NCI-H2081 (cell line): ENCODE results near the gene ARIH1.

Experiments used
- DNase-seq, 2 experiments: peaks; one replicate each; lab custom pipeline; 2025; lab: John Stamatoyannopoulos, UW

Gene ARIH1

DNA sequence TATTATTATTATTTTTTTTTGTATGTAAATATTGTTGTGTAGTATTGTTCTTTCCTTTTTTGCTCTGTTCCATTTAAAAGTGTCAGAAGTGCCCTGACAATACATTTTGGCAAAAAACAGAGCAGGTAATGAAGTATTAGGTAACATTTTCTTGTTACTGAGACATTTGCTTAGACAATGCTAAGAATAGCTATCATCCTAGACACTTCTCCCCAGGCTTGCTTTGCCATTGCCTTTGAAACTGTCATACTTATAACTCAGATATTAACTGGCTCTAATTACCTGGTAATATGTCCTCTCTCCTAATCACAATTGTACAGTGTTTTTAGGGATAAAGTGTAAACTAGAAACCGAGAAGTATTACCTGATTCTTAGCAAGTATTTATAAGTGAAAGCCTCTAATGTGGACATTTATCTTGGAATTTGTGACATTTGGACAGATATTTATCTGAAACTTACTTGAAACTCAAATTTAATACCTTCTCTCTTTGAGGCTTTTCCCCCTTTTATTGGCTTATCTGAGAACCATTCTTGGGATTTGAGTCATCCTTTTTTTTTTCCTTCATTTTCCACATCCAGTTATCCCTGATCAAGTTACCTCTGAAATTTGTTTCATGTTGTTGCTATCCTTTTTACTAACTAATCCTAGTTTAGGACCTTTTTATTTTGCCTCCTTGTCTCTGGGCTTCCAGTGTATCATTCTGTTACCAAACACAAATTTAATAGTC, 13.1 kb downstream of the ARIH1 start:
- DNase-seq = no peak

DNA sequence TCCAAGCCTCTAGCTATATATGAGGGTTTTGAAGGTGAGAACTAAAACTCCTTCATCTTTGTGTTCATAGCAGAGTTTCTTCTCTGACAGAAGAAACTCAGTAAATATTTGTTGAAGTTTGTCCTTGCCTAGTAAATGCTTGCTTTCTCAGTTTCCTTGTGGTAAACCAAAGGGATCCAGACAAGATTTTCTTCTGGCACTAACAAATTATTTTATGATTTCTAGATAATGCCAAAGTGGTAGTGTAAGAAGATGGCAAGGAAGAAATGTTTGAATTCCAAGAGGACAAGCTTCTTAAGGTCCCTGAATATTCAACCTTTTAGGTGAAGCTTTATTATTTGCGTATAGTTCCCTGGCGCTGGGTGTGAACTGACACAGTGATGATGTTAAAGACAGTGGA, 14.4 kb downstream of the ARIH1 start:
- no peak for DNase-seq

DNA sequence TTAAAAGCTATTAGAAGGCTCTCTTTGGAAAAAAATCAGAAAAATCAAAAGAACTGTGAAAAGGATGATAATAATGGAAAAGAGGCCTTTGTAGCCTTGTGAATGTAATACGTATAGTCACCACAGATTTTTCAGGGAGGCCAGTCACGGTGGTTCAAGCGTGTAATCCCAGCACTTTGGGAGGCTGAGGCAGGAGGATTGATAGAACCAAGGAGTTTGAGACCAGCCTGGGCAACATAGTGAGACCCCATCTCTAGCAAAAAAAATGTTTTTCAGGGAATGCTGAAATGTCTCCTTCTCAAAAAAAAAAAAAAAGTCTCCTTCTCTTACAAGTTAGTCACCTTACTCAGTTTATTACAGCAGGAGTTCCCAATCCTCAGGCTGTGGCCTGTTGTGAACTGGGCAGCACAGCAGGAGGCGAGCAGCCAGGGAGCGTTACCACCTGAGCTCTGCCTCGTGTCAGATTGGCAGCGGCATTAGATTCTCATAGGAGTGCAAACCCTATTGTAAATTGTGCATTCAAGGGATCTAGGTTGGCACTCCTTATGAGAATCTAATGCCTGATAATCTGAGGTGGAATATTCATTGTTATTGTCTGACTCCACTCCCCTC, 15.9 kb downstream of the ARIH1 start:
- DNase-seq = no peak

DNA sequence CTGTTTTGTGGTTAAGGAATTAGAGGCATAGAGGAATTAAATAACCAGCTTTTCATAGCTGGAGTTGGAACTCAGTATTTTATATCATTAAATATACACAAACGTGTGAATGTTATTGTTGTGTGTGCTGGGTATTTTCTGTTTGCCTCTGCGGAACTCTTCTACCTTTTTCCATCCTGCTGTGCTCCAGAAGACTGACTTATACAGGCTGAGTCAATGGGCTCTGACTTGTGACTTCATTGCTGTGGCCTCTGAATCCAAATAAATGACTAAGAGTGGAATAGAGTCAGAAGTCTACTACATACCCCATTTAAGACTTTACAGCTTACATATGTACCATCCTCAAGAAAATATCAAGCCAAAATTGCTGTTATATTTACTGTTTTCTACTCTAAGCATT, 17.6 kb downstream of the ARIH1 start:
- DNase-seq = no peak

DNA sequence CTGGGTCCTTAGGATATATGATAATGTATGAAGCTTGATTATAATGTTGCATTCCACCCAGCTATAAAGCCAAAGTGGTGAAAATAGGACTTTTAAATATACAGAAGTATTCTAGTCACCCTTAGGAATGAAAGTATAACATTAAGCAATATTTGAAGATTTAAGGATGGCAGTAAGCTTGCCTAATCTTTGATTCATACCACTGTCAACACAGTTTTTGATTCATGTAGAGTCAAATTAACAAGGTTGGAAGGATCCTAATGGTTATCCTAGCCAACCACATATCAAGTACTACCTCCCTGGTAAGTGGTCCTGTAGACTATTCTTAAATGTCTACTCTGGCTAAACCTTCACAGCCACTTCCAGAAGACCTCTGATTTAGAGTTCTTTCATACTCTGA, 18.6 kb downstream of the ARIH1 start:
- DNase-seq = no peak

DNA sequence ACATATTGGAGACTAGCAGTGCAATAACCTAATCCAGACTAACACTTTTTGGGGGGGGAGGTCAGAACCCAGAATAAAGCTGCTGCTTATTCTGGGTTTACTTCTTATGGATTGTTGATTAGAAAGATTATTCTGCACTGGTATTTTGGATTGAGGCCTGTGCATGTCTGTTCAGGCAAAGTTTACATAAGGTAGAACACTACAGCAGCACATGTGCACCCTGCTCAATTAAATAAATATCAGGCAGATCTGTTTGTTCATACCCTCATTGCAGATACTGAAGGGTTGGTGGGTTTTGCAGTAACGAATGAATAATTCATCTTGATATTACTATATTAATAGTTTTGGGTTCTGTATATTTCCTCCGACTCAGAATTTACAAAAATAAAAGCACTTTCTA, 19.1 kb downstream of the ARIH1 start:
- DNase-seq = no peak

DNA sequence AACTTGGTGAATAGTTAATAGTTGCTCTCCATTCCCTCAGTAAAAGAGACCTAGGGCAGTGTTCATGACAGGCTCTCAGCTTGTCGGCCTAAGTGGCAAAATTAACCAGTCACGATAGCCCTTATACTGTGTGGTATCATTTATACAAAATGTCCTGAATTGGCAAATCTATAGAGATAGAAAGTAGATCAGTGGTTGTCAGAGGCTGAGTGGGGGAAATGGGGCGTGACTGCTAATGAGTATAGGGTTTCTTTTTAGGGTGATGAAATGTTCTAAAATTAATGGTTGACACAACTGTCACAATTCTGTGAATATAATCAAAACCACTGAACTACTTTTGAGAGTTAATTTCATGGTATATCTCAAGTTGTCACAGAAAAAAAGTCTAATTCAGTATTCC, 20.9 kb downstream of the ARIH1 start:
- DNase-seq = no peak

DNA sequence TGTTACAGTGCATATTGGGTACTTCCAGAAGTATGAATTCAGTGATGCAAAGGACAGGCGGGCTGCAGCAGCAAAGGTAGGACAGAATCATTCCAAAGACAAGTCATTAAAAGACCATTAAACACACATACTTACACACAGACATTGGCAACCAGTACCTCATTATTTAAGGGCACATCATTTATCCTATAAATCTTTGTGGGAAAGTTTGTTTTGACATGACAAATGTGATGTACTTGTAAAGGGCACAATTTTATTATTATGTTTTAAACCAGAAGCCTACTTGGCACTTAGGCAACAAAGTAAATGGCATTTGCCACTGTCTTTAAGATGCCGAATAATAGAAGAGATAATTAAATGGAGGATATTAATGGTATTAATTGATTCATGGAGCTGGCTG, 22.7 kb downstream of the ARIH1 start:
- no peak for DNase-seq

DNA sequence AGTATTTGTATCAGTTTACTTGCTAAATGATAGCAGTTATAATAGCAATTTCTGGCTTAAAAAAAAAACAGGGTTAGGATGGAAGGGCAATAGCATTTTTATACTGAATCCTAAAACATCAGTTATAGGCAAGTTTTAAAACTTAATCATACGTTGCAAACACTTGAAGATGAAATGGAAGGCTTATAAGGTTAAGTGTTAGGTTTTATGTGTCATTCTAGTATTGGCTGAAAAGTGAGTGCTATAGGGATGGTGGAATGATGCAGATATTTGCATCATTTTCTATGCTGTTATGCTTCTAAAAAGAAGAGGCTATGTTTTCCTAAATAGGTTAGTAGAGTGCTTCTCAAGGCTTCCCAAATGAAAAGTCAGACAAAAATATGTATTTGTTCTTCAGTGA, 23.3 kb downstream of the ARIH1 start:
- DNase-seq = no peak

DNA sequence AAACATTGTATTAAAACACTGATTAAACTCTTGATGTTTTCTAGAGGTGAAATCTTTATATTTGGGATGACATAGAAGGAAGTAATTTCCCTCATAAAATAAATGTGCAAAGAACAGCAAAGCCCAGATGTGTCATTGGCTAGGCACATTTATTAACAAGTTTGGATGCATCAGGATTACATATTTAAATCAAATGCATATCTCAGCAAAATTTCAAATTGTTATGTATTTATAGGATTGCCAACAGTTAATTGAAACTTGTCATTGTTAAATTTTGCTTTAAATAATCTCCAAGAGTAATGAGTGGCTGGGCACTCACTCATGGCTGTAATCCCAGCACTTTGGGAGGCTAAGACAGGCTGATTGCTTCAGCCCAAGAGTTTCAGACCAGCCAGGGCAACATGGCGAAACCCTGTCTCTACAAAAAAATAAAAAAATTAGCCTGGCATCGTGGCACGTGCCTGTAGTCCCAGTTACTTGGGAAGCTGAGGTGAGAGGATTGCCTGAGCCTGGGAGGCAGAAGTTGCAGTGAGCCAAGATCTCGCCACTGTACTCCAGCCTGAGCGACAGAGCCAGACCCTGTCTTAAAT, 28.2 kb downstream of the ARIH1 start:
- DNase-seq = no peak

DNA sequence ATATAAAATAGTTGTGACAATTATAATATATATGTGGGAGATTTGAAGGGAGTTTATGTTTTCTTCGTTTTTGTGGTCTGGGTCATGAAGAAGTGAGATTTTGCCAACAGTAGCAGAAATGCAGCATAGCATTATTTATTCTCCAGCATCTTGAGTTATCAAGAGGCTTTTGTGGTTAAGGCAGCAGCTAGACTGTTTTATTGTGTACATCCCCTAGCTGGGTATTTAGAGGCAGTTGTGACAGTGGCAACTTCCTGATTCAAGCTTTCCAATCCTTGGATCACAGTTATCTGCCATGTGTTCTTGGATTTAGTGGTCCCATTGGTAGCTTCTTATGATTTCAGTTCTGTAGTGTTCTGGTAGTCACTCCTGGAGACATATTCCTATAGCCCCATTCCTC, 29.0 kb downstream of the ARIH1 start:
- no peak for DNase-seq

DNA sequence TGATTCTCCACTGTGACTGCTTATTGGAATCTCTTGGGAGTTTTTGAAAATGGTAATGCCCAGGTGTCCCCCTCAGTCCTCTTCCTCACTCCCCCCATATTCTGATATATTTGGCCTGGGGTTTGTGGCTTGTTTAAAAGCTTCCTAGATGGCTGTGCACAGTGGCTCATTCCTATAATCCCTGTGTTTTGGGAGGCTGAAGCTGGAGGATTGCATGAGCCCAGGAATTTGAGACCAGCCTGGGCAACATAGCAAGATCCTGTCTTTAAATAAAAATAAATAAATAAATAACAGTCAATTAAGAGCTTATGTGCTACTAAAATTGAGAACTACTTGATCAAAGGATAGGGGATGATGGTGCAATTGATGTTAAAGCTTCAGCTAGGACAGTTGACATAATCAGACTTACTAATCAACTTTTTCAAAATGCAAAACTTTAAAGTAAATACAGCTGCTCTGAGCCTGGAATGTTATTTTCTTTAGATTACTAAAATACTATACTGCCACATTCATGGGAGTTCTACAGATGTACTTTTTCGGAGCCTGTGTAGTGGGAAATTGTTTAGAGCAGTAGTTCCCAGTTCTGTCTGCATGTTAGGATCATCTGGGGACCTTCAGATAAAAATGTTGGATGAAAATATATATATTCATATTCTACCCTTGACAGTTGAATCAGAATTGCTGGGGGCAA, 33.4 kb downstream of the ARIH1 start:
- DNase-seq = no peak

DNA sequence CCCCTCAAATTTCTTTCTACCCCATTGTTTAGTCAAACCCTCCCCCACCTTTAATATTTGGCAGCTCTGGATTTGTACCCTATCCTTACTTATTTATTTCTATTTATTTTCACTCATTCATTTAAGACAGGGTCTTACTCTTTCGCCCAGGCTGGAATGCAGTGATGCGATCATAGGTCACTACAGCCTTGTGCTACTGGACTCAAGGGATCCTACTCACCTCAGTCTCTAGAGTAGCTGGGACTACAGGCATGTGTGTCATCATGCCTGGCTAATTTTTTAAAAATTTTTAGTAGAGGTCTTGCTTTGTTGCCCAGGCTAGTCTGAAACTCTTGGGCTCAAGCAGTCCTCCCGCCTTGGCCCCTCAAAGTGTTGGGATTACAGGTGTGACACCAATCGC, 35.4 kb downstream of the ARIH1 start:
- no peak for DNase-seq

DNA sequence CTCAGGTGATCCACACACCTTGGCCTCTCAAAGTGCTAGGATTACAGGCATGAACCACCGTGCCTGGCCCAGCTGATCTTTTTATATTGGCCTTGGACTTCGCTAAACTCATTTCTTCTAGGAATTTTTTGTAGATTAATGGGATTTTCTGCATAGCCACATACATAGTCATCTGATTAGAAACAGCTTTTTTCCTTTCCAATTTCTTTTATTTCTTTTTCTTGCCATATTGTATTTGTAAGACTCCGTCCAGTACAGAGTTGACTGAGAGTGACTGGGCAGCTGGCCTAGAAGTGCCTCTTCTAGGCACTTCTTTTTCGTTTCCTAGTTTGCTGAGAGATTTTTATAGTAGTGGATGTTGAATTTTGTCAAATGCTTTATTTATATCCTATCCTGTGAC, 37.4 kb downstream of the ARIH1 start:
- DNase-seq = no peak

DNA sequence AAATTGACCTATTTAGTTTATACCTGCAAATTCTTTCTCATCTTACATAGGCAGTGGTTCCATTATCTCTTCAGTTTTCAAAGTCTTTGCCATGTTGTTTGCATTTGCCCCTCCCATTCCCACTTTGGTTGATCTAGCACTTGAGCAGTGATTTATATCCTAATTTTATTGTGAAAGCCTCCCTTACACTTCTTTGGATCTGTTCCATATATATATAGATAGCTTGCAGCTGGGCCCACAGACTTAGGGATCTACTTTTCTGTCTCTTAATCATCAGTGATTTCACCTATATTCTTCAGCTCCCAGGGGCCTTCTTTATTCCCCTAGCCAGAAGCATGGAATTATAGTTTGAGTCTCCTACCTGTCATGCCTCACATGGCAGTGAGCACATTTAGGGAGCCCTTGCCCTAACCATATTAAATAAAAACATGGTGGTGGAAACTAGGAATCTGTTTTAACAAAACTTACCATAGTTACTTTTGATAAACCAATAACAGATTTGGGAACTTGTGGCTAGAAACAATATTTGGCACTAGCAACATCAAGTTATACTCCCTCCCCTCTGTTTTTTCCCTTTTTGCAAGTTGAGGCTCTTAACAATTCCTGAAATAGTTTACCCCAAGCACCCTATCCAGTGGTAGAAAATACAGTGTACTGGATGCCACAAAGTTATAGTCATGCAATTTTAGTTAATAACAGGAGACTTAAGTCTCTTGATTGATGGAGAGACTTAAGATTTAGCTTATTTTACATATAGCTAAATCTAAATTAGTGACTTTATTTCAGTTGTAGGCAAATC, 41.7 kb downstream of the ARIH1 start:
- no peak for DNase-seq

DNA sequence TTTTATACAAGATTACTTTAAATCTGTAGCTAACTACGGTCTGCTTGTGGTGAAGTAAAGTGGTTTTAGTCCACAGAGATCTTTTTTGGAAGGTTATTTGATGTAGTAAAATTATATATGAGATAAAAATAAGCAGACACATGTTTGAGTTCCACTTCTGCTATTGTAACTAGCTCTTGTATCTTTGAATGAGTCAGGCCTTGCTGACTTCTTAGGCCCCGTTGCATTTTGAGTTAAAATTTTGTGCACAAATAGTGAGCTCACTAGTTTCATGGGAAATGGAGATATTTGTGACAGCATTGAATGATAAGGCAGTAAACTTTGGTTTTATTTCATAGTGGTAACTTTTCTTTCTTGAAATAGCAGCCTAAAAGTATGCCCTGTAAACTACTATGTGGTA, 42.6 kb downstream of the ARIH1 start:
- no peak for DNase-seq

DNA sequence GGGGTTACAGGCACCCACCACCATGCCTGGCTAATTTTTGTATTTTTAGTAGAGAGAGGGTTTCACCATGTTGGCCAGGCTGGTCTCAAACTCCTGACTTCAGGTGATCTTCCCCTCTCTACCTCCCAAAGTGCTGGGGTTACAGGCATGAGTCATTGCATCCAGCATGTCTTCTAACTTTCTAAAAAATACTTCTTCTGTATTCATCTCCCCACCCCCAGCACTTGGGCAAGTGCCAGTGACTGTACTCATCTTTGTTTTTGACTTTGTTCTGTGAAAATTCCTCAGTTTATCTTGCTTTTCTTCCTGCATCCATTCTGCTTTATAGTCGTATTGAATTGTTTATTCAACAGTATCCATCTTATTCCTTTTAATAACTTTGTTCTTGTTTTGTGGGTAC, 47.6 kb downstream of the ARIH1 start:
- DNase-seq = no peak

DNA sequence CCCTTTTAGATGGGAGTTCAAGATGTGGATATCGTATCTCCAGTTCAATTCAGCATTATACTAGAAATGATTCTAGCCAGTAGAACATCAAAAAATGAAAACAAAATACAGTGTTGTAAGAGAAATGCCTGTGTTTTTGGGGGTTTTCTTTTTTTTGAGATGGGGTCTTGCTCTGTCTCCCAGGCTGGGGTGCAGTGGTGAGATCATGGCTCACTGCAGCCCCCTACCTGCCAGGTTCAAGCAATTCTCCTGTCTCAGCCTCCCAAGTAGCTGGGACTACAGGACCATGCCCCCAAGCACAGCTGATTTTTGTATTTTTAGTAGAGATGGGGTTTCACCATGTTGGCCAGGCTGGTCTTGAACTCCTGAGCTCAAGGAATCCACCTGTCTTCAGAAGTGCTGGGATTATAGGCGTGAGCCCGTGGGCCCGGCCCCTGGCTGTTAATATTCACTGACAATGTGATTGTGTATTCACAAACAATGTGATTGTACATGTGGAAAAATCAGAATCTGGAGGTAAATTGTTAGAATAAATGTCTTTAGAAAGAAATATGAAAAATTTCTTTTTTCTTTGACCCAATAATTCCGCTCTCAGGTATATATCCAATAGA, 59.0 kb downstream of the ARIH1 start:
- no peak for DNase-seq

DNA sequence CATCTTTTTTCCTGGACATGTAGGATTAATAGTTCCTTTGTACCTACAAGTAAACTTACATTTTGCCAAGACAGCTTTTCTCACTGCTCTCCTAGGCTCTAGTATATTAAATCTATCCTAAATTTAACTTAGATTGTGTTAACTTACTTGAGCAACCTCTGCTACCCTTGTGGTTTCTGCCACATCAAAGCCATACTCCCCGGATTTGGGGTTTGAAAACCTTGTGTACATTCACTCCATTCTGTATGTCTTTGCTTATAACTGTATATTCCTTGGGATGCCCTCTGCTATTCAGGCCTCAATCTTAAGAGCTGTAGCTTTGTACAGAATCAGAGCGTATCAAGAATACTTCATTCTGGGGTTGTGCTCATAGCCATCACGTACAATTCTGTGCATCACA, 60.4 kb downstream of the ARIH1 start:
- DNase-seq = no peak

DNA sequence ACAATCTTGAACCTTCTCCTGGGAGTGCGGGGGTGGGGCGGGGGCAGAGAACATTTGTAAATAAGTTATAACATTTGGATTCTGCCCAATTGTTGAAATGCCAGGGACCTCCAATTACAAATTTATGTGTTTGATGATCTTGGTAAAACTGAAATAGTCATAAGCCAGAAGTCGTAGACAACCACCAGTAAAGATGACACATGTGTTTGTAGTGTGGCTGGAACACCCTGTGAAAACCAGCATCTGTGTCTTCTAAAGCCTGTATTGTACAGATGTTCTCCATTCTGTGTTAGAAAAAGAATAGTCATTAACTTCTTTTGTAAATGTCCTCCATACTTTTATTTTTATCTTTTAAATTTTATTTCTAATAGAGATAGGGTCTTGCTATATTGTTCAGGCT, 61.8 kb downstream of the ARIH1 start:
- no peak for DNase-seq

DNA sequence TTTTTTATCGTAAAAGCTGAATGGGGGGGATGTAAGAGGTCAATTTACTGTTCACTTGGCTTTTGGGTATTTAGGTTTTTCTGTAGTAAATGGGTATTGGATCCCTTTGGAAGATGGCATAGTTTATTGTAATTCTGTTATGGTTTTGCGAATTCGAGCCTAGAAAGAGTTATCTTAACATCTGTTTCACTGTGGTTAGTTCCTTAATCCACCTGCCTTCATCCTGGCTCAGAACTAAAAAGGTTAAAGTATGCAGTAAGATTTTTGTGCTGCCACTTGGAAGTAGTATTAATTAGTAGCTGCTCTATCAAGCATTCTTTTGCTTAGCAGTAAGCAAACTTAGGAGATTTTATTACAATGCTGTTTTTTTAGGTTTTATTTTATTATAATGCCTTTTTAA, 62.4 kb downstream of the ARIH1 start:
- no peak for DNase-seq

DNA sequence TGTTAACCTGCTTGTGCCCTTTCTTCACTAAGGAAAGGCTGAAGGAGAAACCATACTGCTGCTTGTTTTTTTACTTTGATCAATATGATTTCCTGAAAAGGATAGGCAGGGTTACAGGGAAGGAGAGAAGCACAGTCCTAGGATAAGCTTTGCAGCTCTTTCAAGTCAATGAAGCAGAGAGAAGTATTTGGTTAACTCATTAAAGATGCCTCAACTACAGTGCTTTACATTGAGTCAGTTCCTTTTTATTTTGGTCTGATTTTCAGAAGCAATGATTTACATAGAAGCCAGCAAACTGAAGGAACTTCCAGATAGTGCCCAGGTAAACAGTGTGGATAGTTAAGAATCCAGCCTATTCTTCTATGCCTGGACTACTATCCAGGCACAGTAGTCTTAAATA, 64.8 kb downstream of the ARIH1 start:
- DNase-seq = no peak
